Gastroesophageal sphincter (tissue), 3 donors: ENCODE data around the gene AXDND1.

Experiments
- CTCF ChIP-seq, 4 experiments: fragments of 200-600 bp in 2 of 4; fragments of 450-650 bp in 2 of 4; sonication (generic) in 1 of 4; IDR thresholded peaks; one replicate each; pipeline ENCODE4 v1.5.1; 2017 to 2019; ENCODE audit warnings: antibody characterized with exemption in 4 of 4, mild to moderate bottlenecking in 2 of 4, moderate library complexity in 2 of 4
- EP300 ChIP-seq: sonication (generic); formaldehyde crosslinking; IDR thresholded peaks from one replicate; pipeline ENCODE4 v1.6.1; 2017; ENCODE audit warnings: antibody characterized with exemption, mild to moderate bottlenecking

DNA sequence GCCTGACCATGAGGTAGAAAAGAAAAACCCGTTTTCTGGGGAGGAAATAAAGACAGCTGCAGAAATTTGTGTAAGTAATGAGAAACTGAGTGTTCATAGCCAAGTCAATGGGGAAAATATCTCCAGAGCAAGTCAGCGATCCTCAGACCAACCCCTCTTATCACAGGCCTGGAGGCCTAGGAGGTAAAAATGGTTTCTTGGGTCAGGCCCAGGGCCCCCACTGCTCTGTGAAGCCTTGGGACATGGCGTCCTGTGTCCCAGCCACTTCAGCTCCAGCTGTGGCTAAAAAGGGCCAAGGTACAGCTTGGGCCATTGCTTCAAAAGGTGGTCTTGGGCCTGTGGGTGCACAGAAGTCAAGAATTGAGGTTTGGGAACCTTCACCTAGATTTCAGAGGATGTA, 108.9 kb downstream of the AXDND1 start:
- TF ChIP-seq CTCF (IDR thresholded peaks at IDR 0.05), result no peak
- TF ChIP-seq EP300, result no peak
